CD14-positive monocyte (primary cell): ENCODE results near the gene CA6. TPM values are rescaled to one million over a fixed set of nuclear protein-coding genes. Genes with fewer than 3 reads are reported as not detected.
"Not testable (repeated sequence)": the region's sequence is repeated elsewhere in the genome, so short reads cannot be mapped to it uniquely, and the experiment has no call there.

Experiments used
- DNase-seq, 3 donors: peaks; one replicate each; pipeline ENCODE4 v3.0.0-alpha.2; 2011 to 2022
- H2AFZ ChIP-seq: 2 replicates; pipeline ENCODE4 v1.6.0; 2012; ENCODE audit warnings: mild to moderate bottlenecking, low read depth, low read length, inconsistent platforms; ENCODE audit not compliant: insufficient read depth, poor library complexity, severe bottlenecking
- H3K27ac ChIP-seq, 2 donors: 1 replicate in 1 of 2; 2 replicates in 1 of 2; pipeline ENCODE4 v1.5.1; 2012 to 2013; ENCODE audit warnings: low read length in 2 of 2, control low read depth in 1 of 2, inconsistent platforms in 1 of 2, low read depth in 1 of 2, mild to moderate bottlenecking in 1 of 2
- H3K27me3 ChIP-seq, 2 donors: one replicate each; pipeline versions ENCODE4 v1.6.0 to v1.6.1; 2011 to 2013; ENCODE audit warnings: low read length in 2 of 2; ENCODE audit not compliant: control insufficient read depth in 2 of 2, insufficient read depth in 2 of 2
- H3K36me3 ChIP-seq, 2 donors: replicated peaks in 1 of 2; 1 replicate in 1 of 2; 2 replicates in 1 of 2; pipeline versions ENCODE4 v1.5.1 to v1.6.1; 2012 to 2013; ENCODE audit warnings: low read length in 2 of 2, control low read depth in 1 of 2, inconsistent platforms in 1 of 2, mild to moderate bottlenecking in 1 of 2; ENCODE audit not compliant: insufficient read depth in 2 of 2, control insufficient read depth in 1 of 2
- H3K4me1 ChIP-seq, 2 donors: 1 replicate in 1 of 2; 2 replicates in 1 of 2; pipeline versions ENCODE4 v1.5.1 to v1.6.1; 2012 to 2013; ENCODE audit warnings: low read length in 2 of 2, control low read depth in 1 of 2, inconsistent platforms in 1 of 2, mild to moderate bottlenecking in 1 of 2, moderate library complexity in 1 of 2; ENCODE audit not compliant: insufficient read depth in 2 of 2, control insufficient read depth in 1 of 2
- H3K4me2 ChIP-seq: replicated peaks from 2 replicates; pipeline ENCODE3; 2012; ENCODE audit warnings: low read length, moderate library complexity, mild to moderate bottlenecking; ENCODE audit not compliant: poor library complexity, severe bottlenecking; ENCODE audit errors: extremely low read depth
- H3K4me3 ChIP-seq, 3 experiments: fragments of 200-600 bp in 1 of 3; sonication (generic) in 1 of 3; replicated peaks in 1 of 3; 1 replicate in 2 of 3; 2 replicates in 1 of 3; pipeline ENCODE4 v1.5.1; 2011 to 2013; ENCODE audit warnings: low read length in 3 of 3, mild to moderate bottlenecking in 3 of 3, control low read depth in 2 of 3, low read depth in 2 of 3, inconsistent platforms in 1 of 3, moderate library complexity in 1 of 3
- H3K79me2 ChIP-seq: 2 replicates; pipeline ENCODE4 v1.6.0; 2012; ENCODE audit warnings: mild to moderate bottlenecking, control low read depth, inconsistent platforms, low read length, moderate library complexity; ENCODE audit not compliant: insufficient read depth
- H3K9ac ChIP-seq: 2 replicates; pipeline ENCODE4 v1.6.0; 2017; ENCODE audit warnings: low read length, mild to moderate bottlenecking; ENCODE audit not compliant: insufficient read depth, poor library complexity, severe bottlenecking
- H3K9me3 ChIP-seq, 2 donors: replicated peaks in 1 of 2; 1 replicate in 1 of 2; 2 replicates in 1 of 2; pipeline versions ENCODE4 v1.5.1 to v1.6.1; 2012 to 2013; ENCODE audit warnings: low read length in 2 of 2, control low read depth in 1 of 2; ENCODE audit not compliant: control insufficient read depth in 1 of 2, insufficient read depth in 1 of 2
- H4K20me1 ChIP-seq: 2 replicates; pipeline ENCODE4 v1.6.0; 2012; ENCODE audit warnings: mild to moderate bottlenecking, low read length, control low read depth, moderate library complexity; ENCODE audit not compliant: insufficient read depth
- H3K27ac Mint-ChIP-seq, 7 donors: one replicate each; pipeline ENCODE4 v1.8.0; 2020; ENCODE audit warnings: mild to moderate bottlenecking in 7 of 7, mixed read lengths in 7 of 7, moderate library complexity in 6 of 7, inconsistent platforms in 2 of 7
- H3K27me3 Mint-ChIP-seq, 3 donors: one replicate each; pipeline ENCODE4 v1.8.0; 2021 to 2022; ENCODE audit warnings: low read depth in 3 of 3, mild to moderate bottlenecking in 3 of 3, mixed read lengths in 3 of 3, moderate library complexity in 3 of 3, inconsistent platforms in 1 of 3
- H3K36me3 Mint-ChIP-seq, 2 donors: one replicate each; pipeline ENCODE4 v1.8.0; 2020; ENCODE audit warnings: mixed read lengths in 2 of 2, inconsistent platforms in 1 of 2, mild to moderate bottlenecking in 1 of 2
- H3K4me1 Mint-ChIP-seq: one replicate; pipeline ENCODE4 v1.8.0; 2020; ENCODE audit warnings: mild to moderate bottlenecking, mixed read lengths
- H3K4me3 Mint-ChIP-seq, 2 donors: one replicate each; pipeline ENCODE4 v1.8.0; 2020; ENCODE audit warnings: mild to moderate bottlenecking in 2 of 2, mixed read lengths in 2 of 2, moderate library complexity in 1 of 2
- H3K9me3 Mint-ChIP-seq, 7 donors: one replicate each; pipeline ENCODE4 v1.8.0; 2020 to 2022; ENCODE audit warnings: mixed read lengths in 7 of 7, mild to moderate bottlenecking in 6 of 7, moderate library complexity in 6 of 7, inconsistent platforms in 2 of 7
- WGBS: methylation state at CpG from one replicate; pipeline ENCODE4 v1.1.5; 2013; ENCODE audit warnings: missing lambda C conversion rate; ENCODE audit not compliant: insufficient coverage; 5-methylcytosine and 5-hydroxymethylcytosine counted together
- intact Hi-C, 2 donors: fragments of 100-400 bp; cut with micrococcal nuclease; formaldehyde crosslinking; loops; one replicate each; pipeline versions ENCODE4 v1.15.0 to v1.15.1; 2023
- polyA plus RNA-seq, 3 donors: library from polyadenylated mRNA; depleted of rRNA in 1 of 3; unstranded in 2 of 3; stranded (reverse) in 1 of 3; fragments of 300-500 nt in 2 of 3; fragments of >200 nt in 1 of 3; fragmentation: Illumina TruSeq in 2 of 3; gene quantifications; 1 replicate in 2 of 3; 2 replicates in 1 of 3; pipeline ENCODE4 v1.2.3, GENCODE V29; 2012 to 2021
- TF ChIP-seq, protein P1 (sequence below): fragments of 200-600 bp; IDR thresholded peaks from one replicate; pipeline ENCODE4 v1.8.0; 2022; ENCODE audit warnings: antibody characterized with exemption, mild to moderate bottlenecking

CA6 gene
- polyA plus RNA-seq, 3 donors: not detected

DNA sequence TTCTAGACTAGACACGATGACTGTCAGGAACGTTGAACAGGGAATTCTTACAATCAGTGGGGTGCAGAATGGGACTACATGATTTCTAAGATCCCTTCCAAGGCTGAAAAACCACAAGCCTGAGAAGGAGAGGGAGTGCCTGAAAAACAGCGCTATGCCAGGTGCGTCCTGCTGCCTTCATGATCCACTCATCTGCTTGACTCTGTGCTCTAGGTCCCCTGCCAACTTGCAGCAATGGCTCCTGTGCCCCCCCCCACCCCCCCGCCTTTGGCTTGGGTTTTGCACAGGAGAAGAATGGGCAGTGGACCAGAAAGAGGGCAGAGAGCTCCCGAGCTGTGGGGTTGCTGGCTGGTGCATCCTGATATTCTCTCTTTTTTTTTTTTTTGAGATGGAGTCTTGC lies 74.6 kb downstream of the CA6 start:
- peaks cover 5% of the 10 kb centered on the region for H3K4me1 Mint-ChIP-seq
- no peak overlapping the region for H3K4me3 Mint-ChIP-seq
- Histone ChIP-seq H3K27ac (no peak overlapping the region), H4K20me1 (no peaks in the 10 kb centered on the region), H3K79me2 (no peaks in the 10 kb centered on the region), H3K9ac (no peak overlapping the region), H3K9me3 (no peaks in the 10 kb centered on the region), H3K4me1 (no peaks in the 10 kb centered on the region), H3K27me3 (peaks cover 0 to 2% of the 10 kb centered on the region in 2 donors), H3K36me3 (no peaks in the 10 kb centered on the region), H3K4me3 (no peak overlapping the region), H2AFZ (no peak overlapping the region), H3K4me2 (no peak overlapping the region)
- no peak overlapping the region for H3K27ac Mint-ChIP-seq
- intact Hi-C loops: no loop called here
- H3K36me3 Mint-ChIP-seq: no peaks in the 10 kb centered on the region
- H3K9me3 Mint-ChIP-seq: peaks cover 0 to 2% (median 0%) of the 10 kb centered on the region in 7 donors
- WGBS: 10% methylated on average over 2 of the region's 6 CpGs
- DNase-seq: no peak
- TF ChIP-seq, protein P1, sequence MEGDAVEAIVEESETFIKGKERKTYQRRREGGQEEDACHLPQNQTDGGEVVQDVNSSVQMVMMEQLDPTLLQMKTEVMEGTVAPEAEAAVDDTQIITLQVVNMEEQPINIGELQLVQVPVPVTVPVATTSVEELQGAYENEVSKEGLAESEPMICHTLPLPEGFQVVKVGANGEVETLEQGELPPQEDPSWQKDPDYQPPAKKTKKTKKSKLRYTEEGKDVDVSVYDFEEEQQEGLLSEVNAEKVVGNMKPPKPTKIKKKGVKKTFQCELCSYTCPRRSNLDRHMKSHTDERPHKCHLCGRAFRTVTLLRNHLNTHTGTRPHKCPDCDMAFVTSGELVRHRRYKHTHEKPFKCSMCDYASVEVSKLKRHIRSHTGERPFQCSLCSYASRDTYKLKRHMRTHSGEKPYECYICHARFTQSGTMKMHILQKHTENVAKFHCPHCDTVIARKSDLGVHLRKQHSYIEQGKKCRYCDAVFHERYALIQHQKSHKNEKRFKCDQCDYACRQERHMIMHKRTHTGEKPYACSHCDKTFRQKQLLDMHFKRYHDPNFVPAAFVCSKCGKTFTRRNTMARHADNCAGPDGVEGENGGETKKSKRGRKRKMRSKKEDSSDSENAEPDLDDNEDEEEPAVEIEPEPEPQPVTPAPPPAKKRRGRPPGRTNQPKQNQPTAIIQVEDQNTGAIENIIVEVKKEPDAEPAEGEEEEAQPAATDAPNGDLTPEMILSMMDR: no peak
- peaks cover 5 to 18% (median 8%) of the 10 kb centered on the region in 3 donors for H3K27me3 Mint-ChIP-seq

DNA sequence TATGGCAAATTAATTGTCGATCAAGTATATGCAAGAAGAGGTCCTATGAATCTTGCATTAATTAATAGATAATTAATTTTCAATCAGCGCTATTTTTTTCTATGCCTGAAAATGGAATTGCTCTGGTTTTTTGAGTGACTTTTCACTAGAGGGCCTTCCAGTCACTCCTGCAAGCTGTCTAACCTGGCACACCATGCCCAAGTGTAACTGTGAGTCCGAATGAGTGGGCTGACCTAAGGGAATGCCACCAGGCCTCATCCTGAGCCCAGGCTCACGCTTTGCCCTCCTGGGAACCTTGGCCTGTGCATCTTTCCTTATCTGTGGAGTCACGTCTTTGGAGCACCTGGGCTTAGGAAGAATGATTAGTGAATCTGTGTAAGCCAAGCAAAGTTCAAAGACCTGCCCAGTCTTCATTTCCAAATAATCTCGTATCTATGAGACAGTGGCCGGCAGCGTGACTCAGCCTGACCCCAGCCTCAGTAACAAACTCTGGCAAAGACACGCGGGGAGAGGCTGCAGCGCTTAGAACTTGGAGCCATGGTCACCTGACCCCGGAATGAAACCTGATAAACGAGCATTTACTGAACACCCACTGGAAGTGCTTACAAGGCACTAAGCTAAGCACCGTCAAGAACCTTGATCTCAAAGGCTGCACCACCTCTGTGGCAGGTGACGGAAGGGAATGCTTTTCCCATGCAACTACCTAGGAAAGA lies 76.5 kb downstream of the CA6 start:
- H3K79me2 ChIP-seq, H3K36me3 Mint-ChIP-seq, H3K9me3 ChIP-seq, H3K9ac ChIP-seq, H3K4me3 ChIP-seq, H3K4me3 Mint-ChIP-seq, H2AFZ ChIP-seq, H3K27ac ChIP-seq, intact Hi-C loops, DNase-seq, H3K9me3 Mint-ChIP-seq, H3K4me1 Mint-ChIP-seq, H3K4me2 ChIP-seq, H3K27me3 ChIP-seq, H4K20me1 ChIP-seq, H3K27ac Mint-ChIP-seq, H3K36me3 ChIP-seq, H3K4me1 ChIP-seq: not testable (repeated sequence)
- 100% methylated on average over 1 of the region's 15 CpGs for WGBS
- peaks cover 3 to 17% (median 6%) of the 10 kb centered on the region in 3 donors for H3K27me3 Mint-ChIP-seq
